HUES64 (cell line): ENCODE data around the gene SIRT5.
A peak's percentile ranks its signal among the peaks of the same experiment; 100 is the strongest.

Source experiments
- H3K27ac ChIP-seq: 2 replicates; pipeline ENCODE4 v1.7.0; 2013; ENCODE audit warnings: low read depth, low read length, inconsistent platforms
- H3K27me3 ChIP-seq: 2 replicates; pipeline ENCODE4 v1.6.1; 2013; ENCODE audit warnings: mild to moderate bottlenecking, low read length; ENCODE audit not compliant: insufficient read depth
- H3K36me3 ChIP-seq: 2 replicates; pipeline ENCODE4 v1.6.1; 2013; ENCODE audit warnings: mild to moderate bottlenecking, low read length; ENCODE audit not compliant: insufficient read depth
- H3K4me1 ChIP-seq: 2 replicates; pipeline ENCODE4 v1.6.1; 2013; ENCODE audit warnings: mild to moderate bottlenecking, low read length, moderate library complexity; ENCODE audit not compliant: insufficient read depth
- H3K4me3 ChIP-seq: 2 replicates; pipeline ENCODE4 v1.5.1; 2013; ENCODE audit warnings: mild to moderate bottlenecking, low read length, moderate library complexity
- H3K9ac ChIP-seq: 2 replicates; pipeline ENCODE4 v1.6.1; 2013; ENCODE audit warnings: mild to moderate bottlenecking, low read depth, low read length
- H3K9me3 ChIP-seq: 2 replicates; pipeline ENCODE4 v1.6.1; 2013; ENCODE audit warnings: low read depth, low read length; ENCODE audit not compliant: insufficient read depth
- WGBS: fragments of 150-250, 120-280 bp; methylation state at CpG from one replicate; pipeline ENCODE4 v1.1.7; 2013; ENCODE audit warnings: missing lambda C conversion rate; 5-methylcytosine and 5-hydroxymethylcytosine counted together

The SIRT5 gene

DNA sequence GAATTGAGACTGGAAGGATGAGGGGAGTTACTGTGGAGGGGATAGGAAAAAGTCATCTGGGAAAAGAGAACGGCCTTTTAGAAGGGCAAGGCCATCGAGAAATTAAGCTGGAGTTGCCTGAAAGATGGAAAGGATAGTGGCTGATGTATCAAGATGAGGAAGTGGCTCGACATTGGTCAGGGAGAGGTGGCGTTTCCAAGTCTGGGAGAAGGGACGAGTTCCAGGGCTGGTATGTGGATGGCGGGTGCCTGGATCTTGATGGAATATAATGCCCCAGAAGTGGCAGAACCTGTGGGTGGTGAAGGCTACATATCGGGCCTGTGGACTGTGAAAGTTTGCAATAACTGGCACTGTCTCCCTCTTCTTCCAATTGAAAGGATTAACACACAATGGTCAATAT is 2.2 kb upstream of the SIRT5 start:
- no peak overlapping the region for H3K4me3 ChIP-seq
- H3K4me1 ChIP-seq: peaks cover 7% of the 10 kb centered on the region
- H3K27me3 ChIP-seq: no peaks in the 10 kb centered on the region
- 92% methylated on average over 7 of the region's 7 CpGs for WGBS
- H3K27ac ChIP-seq: no peak overlapping the region
- H3K9ac ChIP-seq: no peak overlapping the region
- H3K9me3 ChIP-seq: no peaks in the 10 kb centered on the region; the same call in 1 of the 2 replicates
- no peaks in the 10 kb centered on the region for H3K36me3 ChIP-seq

DNA sequence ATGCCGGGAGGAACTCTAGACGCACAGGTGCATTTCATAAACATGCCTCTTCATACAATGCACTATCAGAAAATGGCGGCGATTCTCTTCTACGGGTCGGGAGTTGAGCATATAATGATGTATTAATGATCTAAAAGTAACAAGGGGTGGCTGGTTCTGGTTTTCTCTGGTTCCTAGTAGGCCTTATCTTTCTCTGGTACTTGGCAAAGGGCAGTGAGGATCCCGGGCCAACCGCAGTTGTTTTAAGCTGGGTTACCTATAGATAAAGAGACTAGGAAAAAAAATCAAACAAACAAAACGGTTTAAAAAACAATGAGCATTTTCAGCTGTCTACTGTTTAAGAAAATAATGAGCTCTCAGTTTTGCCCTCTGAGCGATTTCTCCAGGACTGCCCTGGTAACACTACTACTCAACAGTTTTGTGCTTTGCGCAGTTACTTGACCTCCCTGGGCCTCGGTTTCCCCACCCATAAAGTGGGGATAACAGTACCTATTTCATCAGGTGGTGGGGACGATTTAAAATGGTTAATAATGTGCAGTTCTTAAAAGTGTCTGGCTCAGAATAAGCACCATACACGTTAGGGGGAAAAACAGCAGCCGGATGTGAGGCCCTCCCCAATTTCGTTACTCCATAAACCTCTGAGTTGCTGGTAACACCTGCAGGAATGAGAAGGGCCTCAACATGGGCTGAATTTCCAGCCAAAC is 1.3 kb upstream of the SIRT5 start:
- 89% methylated on average over 16 of the region's 16 CpGs for WGBS
- H3K27ac ChIP-seq: peak overlapping the region; percentile 98

GRCh38 chr6:13573669-13574110 is 711 bp upstream of the SIRT5 start:
- 14% methylated on average over 14 of the region's 14 CpGs for WGBS
- Histone ChIP-seq H3K4me1 (peaks cover 7% of the 10 kb centered on the region), H3K4me3 (peak overlapping the region; percentile 92), H3K9ac (peak overlapping the region; percentile 94), H3K27ac (peak overlapping the region; percentile 98), H3K36me3 (no peaks in the 10 kb centered on the region), H3K27me3 (no peaks in the 10 kb centered on the region), H3K9me3 (no peaks in the 10 kb centered on the region; the same call in 1 of the 2 replicates)

More for the DNA sequence above, 1.3 kb upstream of the SIRT5 start:
- H3K27me3 ChIP-seq: no peaks in the 10 kb centered on the region
- H3K36me3 ChIP-seq: no peaks in the 10 kb centered on the region
- no peaks in the 10 kb centered on the region; the same call in 1 of the 2 replicates for H3K9me3 ChIP-seq
- H3K9ac ChIP-seq: peak overlapping the region; percentile 94
- H3K4me1 ChIP-seq: peaks cover 7% of the 10 kb centered on the region
- H3K4me3 ChIP-seq: peak overlapping the region; percentile 92

GRCh38 chr6:13574149-13574570 is 241 bp upstream of the SIRT5 start:
- under 1% methylated on average over 46 of the region's 46 CpGs for WGBS
- peak overlapping the region; percentile 94 for H3K9ac ChIP-seq
- H3K27me3 ChIP-seq: no peaks in the 10 kb centered on the region
- peak overlapping the region; percentile 98 for H3K27ac ChIP-seq
- H3K9me3 ChIP-seq: no peaks in the 10 kb centered on the region; the same call in 1 of the 2 replicates
- peak overlapping the region; percentile 92 for H3K4me3 ChIP-seq
- H3K36me3 ChIP-seq: no peaks in the 10 kb centered on the region
- peaks cover 7% of the 10 kb centered on the region for H3K4me1 ChIP-seq

DNA sequence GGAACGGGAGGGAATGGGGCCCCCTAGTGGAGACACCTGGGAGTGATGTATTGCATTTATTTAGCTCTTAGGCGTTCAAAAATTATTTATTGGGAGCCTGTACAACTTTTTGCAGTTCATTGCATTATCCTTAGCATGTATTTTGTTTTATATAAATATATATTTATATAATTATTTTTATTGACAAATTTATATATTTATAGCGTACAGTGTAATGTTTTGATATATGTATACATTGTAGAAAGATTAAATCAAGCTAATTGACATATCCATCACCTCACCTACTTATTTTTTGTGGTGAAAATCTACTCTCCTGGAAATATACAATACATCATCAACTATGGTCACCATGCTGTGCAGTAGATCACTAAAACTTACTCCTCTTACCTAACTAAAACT is 975 bp downstream of the SIRT5 start:
- Histone ChIP-seq H3K4me3 (peak overlapping the region; percentile 92), H3K27me3 (no peaks in the 10 kb centered on the region), H3K4me1 (peaks cover 7% of the 10 kb centered on the region), H3K27ac (peak overlapping the region; percentile 98; the same call in 1 of the 2 replicates), H3K9ac (no peak overlapping the region), H3K9me3 (no peaks in the 10 kb centered on the region; the same call in 1 of the 2 replicates), H3K36me3 (peaks cover 9% of the 10 kb centered on the region)
- 0% methylated on average over 1 of the region's 3 CpGs for WGBS

DNA sequence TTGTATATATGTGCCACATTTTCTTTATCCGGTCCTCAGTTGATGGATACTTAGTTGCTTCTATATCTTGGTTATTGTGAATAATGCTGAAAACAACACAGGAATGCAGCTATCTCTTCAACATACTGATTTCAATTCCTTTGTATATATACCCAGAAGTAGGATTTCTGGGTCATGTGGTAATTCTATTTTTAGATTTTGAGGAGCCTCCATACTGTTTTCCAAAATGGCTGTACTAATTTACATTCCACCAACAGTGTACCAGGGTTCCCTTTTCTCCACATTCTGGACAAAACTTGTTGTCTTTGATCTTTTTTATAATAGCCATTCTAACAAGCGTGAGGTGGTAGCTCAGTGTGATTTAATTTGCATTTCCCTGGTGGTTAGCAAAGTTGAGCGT is 1.6 kb downstream of the SIRT5 start:
- 89% methylated on average over 2 of the region's 3 CpGs for WGBS
- peaks cover 7% of the 10 kb centered on the region for H3K4me1 ChIP-seq
- H3K9me3 ChIP-seq: no peaks in the 10 kb centered on the region; the same call in 1 of the 2 replicates
- H3K27me3 ChIP-seq: no peaks in the 10 kb centered on the region
- H3K27ac ChIP-seq: no peak overlapping the region
- H3K36me3 ChIP-seq: peaks cover 12% of the 10 kb centered on the region
- no peak overlapping the region for H3K4me3 ChIP-seq
- no peak overlapping the region for H3K9ac ChIP-seq

GRCh38 chr6:13577926-13578325 is 3.5 kb downstream of the SIRT5 start:
- Histone ChIP-seq H3K27ac (no peak overlapping the region), H3K36me3 (peaks cover 22% of the 10 kb centered on the region), H3K27me3 (no peaks in the 10 kb centered on the region), H3K4me1 (peaks cover 7% of the 10 kb centered on the region), H3K9me3 (no peaks in the 10 kb centered on the region; the same call in 1 of the 2 replicates), H3K4me3 (no peak overlapping the region), H3K9ac (no peak overlapping the region)
- WGBS: 93% methylated on average over 3 of the region's 3 CpGs

- no peak overlapping the region for H3K27ac ChIP-seq
- no peaks in the 10 kb centered on the region for H3K27me3 ChIP-seq
- 78% methylated on average over 1 of the region's 1 CpG for WGBS
- H3K9me3 ChIP-seq: no peaks in the 10 kb centered on the region; the same call in 1 of the 2 replicates
- no peak overlapping the region for H3K9ac ChIP-seq
- H3K4me3 ChIP-seq: no peak overlapping the region
- peaks cover 27% of the 10 kb centered on the region for H3K36me3 ChIP-seq
- no peaks in the 10 kb centered on the region for H3K4me1 ChIP-seq
These were observed 5.5 kb downstream of the SIRT5 start for GRCh38 chr6:13579911-13580310.

DNA sequence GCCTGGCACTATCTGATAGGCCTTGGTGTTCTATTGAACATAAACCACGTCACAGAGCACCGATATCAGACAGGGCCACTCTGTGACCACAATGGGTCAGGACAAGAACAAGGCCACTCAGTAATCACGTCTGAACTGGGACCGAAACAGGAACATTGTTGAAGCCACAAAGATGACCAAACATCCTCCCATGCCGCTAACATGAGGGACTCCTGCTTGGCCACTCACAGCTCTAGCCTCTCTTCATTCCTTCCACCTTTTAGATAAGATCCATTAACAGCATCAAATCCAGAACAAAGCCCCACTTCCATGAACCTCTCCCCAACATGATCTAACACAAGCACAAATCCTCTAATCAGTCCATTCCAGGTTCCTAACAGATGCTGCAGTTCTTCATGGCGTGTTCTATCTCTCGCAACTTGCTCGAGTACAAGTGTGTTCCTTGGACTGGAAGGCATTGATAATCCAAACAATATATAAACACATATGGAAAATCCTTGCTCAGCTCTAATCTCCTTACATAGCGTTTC is 7.4 kb downstream of the SIRT5 start:
- H3K9me3 ChIP-seq: no peaks in the 10 kb centered on the region; the same call in 1 of the 2 replicates
- H3K4me1 ChIP-seq: no peaks in the 10 kb centered on the region
- peaks cover 33% of the 10 kb centered on the region for H3K36me3 ChIP-seq
- no peak overlapping the region for H3K4me3 ChIP-seq
- WGBS: 98% methylated on average over 8 of the region's 9 CpGs
- no peak overlapping the region for H3K9ac ChIP-seq
- no peaks in the 10 kb centered on the region for H3K27me3 ChIP-seq
- H3K27ac ChIP-seq: no peak overlapping the region

DNA sequence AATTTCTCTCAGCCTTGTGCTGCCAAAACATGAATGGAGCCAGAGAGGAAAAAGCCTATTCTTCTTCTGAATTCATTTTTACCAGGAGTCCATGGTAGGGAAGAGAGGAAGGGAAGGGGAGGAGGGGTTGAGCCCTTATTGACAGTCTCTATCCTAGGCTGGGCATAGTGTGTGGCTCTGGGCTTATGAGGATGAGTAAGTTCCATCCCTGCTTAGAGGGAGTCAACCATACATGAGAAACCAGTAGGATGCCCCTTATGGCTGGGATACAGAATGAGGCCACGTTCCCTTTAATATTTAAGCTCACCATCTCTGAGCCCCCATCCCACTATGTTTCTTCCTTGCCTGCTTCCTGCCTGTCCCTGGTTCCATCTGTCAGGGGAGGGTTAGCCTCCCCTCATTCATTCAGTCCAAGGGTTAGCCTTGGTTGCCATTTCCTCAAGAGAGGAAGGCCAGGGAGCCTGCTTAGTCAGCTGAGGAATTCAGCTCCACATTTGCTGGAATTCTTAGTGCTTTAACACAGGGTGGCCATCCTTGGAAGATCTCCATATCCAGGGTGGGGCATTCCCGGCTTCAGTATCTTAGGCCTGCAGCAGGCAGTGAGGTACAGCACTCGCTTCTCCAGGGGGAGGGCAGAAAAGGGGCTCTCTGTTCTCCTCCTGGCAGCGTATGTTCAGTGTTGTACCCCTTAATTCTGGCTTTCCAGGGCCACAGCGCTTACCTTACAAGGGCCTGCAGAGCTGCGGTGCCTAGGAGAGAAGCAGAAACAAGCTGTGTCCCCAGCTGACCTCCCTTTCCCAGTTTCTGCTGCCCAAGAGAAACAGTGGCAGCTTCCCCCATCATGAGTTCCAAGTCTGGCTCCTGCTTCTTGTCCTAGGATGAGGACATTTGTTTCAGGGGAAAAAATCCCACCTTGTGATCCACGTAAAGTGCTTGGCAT is 12.5 kb downstream of the SIRT5 start:
- H3K9ac ChIP-seq: no peak overlapping the region
- no peaks in the 10 kb centered on the region for H3K9me3 ChIP-seq
- 95% methylated on average over 7 of the region's 7 CpGs for WGBS

DNA sequence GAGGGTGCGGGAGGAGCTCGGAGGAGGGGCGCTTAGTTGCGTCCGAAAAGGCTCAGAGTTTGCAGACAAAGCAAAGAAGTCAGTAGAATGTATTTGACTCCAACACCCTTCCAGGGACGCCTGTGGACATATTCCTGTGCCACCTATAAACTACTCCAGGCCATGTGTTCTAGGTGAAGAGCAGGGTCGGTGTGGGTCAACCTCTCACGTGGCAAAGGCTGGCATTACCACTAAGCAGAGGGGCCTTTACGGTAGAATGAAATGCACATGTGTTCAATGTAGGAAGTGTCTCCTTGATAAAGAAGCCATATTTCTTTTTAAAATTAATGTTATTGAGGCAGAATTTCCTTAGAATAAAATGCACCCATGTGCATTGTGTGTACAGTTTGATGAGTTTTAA is 15.4 kb downstream of the SIRT5 start:
- H3K27ac ChIP-seq: no peak overlapping the region
- WGBS: 93% methylated on average over 9 of the region's 9 CpGs

More for the DNA sequence above, 12.5 kb downstream of the SIRT5 start:
- no peak overlapping the region for H3K4me3 ChIP-seq
- no peaks in the 10 kb centered on the region for H3K27me3 ChIP-seq
- peaks cover 48% of the 10 kb centered on the region for H3K36me3 ChIP-seq
- H3K4me1 ChIP-seq: no peaks in the 10 kb centered on the region
- no peak overlapping the region for H3K27ac ChIP-seq

More for the DNA sequence above, 15.4 kb downstream of the SIRT5 start:
- no peak overlapping the region for H3K9ac ChIP-seq
- peaks cover 55% of the 10 kb centered on the region for H3K36me3 ChIP-seq
- H3K27me3 ChIP-seq: no peaks in the 10 kb centered on the region
- no peaks in the 10 kb centered on the region for H3K9me3 ChIP-seq
- H3K4me1 ChIP-seq: no peaks in the 10 kb centered on the region
- H3K4me3 ChIP-seq: no peak overlapping the region
